H9 (cell line): ENCODE results near the gene SDK2. TPM values are rescaled to one million over a fixed set of nuclear protein-coding genes. Genes with fewer than 3 reads are reported as not detected.

Experiments used
- DNase-seq: peaks from one replicate; pipeline ENCODE4 v3.0.0-alpha.2; 2017
- H2AFZ ChIP-seq: one replicate; pipeline ENCODE4 v1.6.1; 2013; ENCODE audit warnings: mild to moderate bottlenecking, low read length, control low read depth, moderate library complexity
- H2AK5ac ChIP-seq: 2 replicates; pipeline ENCODE4 v1.6.1; 2013; ENCODE audit warnings: low read length, control low read depth, mixed read lengths; ENCODE audit not compliant: insufficient read length
- H2BK120ac ChIP-seq: one replicate; pipeline ENCODE4 v1.6.1; 2013; ENCODE audit warnings: low read depth, mild to moderate bottlenecking, low read length, control low read depth, inconsistent platforms; ENCODE audit not compliant: poor library complexity, severe bottlenecking
- H2BK12ac ChIP-seq: 2 replicates; pipeline ENCODE4 v1.6.1; 2013; ENCODE audit warnings: low read length, control low read depth, mixed read lengths, low read depth; ENCODE audit not compliant: insufficient read length
- H2BK15ac ChIP-seq: 2 replicates; pipeline ENCODE4 v1.6.1; 2013; ENCODE audit warnings: low read depth, low read length, control low read depth
- H2BK20ac ChIP-seq: one replicate; pipeline ENCODE4 v1.6.1; 2013; ENCODE audit warnings: low read depth, mild to moderate bottlenecking, low read length, control low read depth, inconsistent platforms; ENCODE audit not compliant: poor library complexity, severe bottlenecking
- H2BK5ac ChIP-seq: 2 replicates; pipeline ENCODE4 v1.6.1; 2013; ENCODE audit warnings: low read length, control low read depth, mixed read lengths; ENCODE audit not compliant: insufficient read length
- H3K14ac ChIP-seq: 2 replicates; pipeline ENCODE4 v1.6.1; 2013; ENCODE audit warnings: low read length, control low read depth; ENCODE audit not compliant: insufficient read depth
- H3K18ac ChIP-seq: 2 replicates; pipeline ENCODE4 v1.6.1; 2013; ENCODE audit warnings: low read depth, mild to moderate bottlenecking, mixed read lengths, low read length, control low read depth; ENCODE audit not compliant: insufficient read length
- H3K23ac ChIP-seq: 2 replicates; pipeline ENCODE4 v1.6.1; 2013; ENCODE audit warnings: low read length, control low read depth, mixed read lengths, low read depth; ENCODE audit not compliant: insufficient read length
- H3K23me2 ChIP-seq: 2 replicates; pipeline ENCODE4 v1.6.1; 2013; ENCODE audit warnings: low read depth, mild to moderate bottlenecking, mixed read lengths, low read length, control low read depth; ENCODE audit not compliant: insufficient read length, poor library complexity, severe bottlenecking
- H3K27ac ChIP-seq: 2 replicates; pipeline ENCODE4 v1.5.1; 2013; ENCODE audit warnings: low read length, control low read depth, mixed read lengths, low read depth; ENCODE audit not compliant: insufficient read length
- H3K27me3 ChIP-seq: 2 replicates; pipeline ENCODE4 v1.6.1; 2013; ENCODE audit warnings: low read length, control low read depth, inconsistent platforms; ENCODE audit not compliant: insufficient read depth
- H3K4ac ChIP-seq: 2 replicates; pipeline ENCODE4 v1.6.1; 2013; ENCODE audit warnings: low read depth, mild to moderate bottlenecking, control low read depth, inconsistent platforms, low read length, moderate library complexity
- H3K4me1 ChIP-seq: 2 replicates; pipeline ENCODE4 v1.6.1; 2013; ENCODE audit warnings: low read length, control low read depth, inconsistent platforms; ENCODE audit not compliant: insufficient read depth
- H3K4me2 ChIP-seq: 2 replicates; pipeline ENCODE4 v1.6.1; 2013; ENCODE audit warnings: low read length, control low read depth, mixed read lengths; ENCODE audit not compliant: insufficient read length, insufficient read depth
- H3K56ac ChIP-seq: 2 replicates; pipeline ENCODE4 v1.6.1; 2013; ENCODE audit warnings: low read depth, mild to moderate bottlenecking, mixed read lengths, low read length, control low read depth; ENCODE audit not compliant: insufficient read length
- H3K79me1 ChIP-seq: 2 replicates; pipeline ENCODE4 v1.6.1; 2013; ENCODE audit warnings: low read depth, mild to moderate bottlenecking, moderate library complexity, low read length, control low read depth, inconsistent platforms; ENCODE audit not compliant: insufficient read depth, poor library complexity, severe bottlenecking
- H3K79me2 ChIP-seq: 2 replicates; pipeline ENCODE4 v1.6.1; 2013; ENCODE audit warnings: low read length, control low read depth, inconsistent platforms; ENCODE audit not compliant: insufficient read depth
- H3K9ac ChIP-seq: 2 replicates; pipeline ENCODE4 v1.6.1; 2013; ENCODE audit warnings: low read length, control low read depth, mixed read lengths; ENCODE audit not compliant: insufficient read length; ENCODE audit errors: extremely low read depth
- H3K9me3 ChIP-seq: one replicate; pipeline ENCODE4 v1.6.1; 2013; ENCODE audit warnings: low read depth, low read length, inconsistent platforms; ENCODE audit not compliant: control insufficient read depth
- H3T11ph ChIP-seq: one replicate; pipeline ENCODE4 v1.6.1; 2013; ENCODE audit warnings: mild to moderate bottlenecking, low read length, control low read depth, inconsistent platforms
- H4K20me1 ChIP-seq: one replicate; pipeline ENCODE4 v1.6.1; 2013; ENCODE audit not compliant: control insufficient read depth, insufficient read length, insufficient read depth
- H4K5ac ChIP-seq: 2 replicates; pipeline ENCODE4 v1.6.1; 2013; ENCODE audit warnings: low read depth, mild to moderate bottlenecking, mixed read lengths, low read length, control low read depth; ENCODE audit not compliant: insufficient read length
- H4K8ac ChIP-seq: replicated peaks from 2 replicates; pipeline ENCODE4 v1.6.1; 2013; ENCODE audit warnings: low read length, control low read depth, mixed read lengths, low read depth; ENCODE audit not compliant: insufficient read length
- H4K91ac ChIP-seq: 2 replicates; pipeline ENCODE4 v1.6.1; 2013; ENCODE audit warnings: low read depth, mild to moderate bottlenecking, moderate library complexity, mixed read lengths, low read length, control low read depth; ENCODE audit not compliant: insufficient read length
- H3K27ac Mint-ChIP-seq, 3 experiments: 2 replicates in 2 of 3; 3 replicates in 1 of 3; pipeline ENCODE4 v1.8.0; 2020 to 2021; ENCODE audit warnings: mixed read lengths in 3 of 3, mild to moderate bottlenecking in 1 of 3, moderate library complexity in 1 of 3
- H3K27me3 Mint-ChIP-seq: 2 replicates; pipeline ENCODE4 v1.8.0; 2021; ENCODE audit warnings: low read depth, mild to moderate bottlenecking, moderate library complexity, mixed read lengths
- H3K36me3 Mint-ChIP-seq, 3 experiments: 2 replicates in 2 of 3; 3 replicates in 1 of 3; pipeline ENCODE4 v1.8.0; 2020 to 2021; ENCODE audit warnings: low read depth in 3 of 3, mixed read lengths in 3 of 3; ENCODE audit not compliant: insufficient read depth in 1 of 3
- H3K4me1 Mint-ChIP-seq, 2 experiments: 2 replicates each; pipeline ENCODE4 v1.8.0; 2020; ENCODE audit warnings: mixed read lengths in 2 of 2
- H3K4me3 Mint-ChIP-seq, 2 experiments: 2 replicates in 1 of 2; 3 replicates in 1 of 2; pipeline ENCODE4 v1.8.0; 2020 to 2021; ENCODE audit warnings: mild to moderate bottlenecking in 2 of 2, mixed read lengths in 2 of 2, moderate library complexity in 1 of 2
- H3K9me3 Mint-ChIP-seq, 2 experiments: 2 replicates in 1 of 2; 3 replicates in 1 of 2; pipeline ENCODE4 v1.8.0; 2020; ENCODE audit warnings: mild to moderate bottlenecking in 2 of 2, mixed read lengths in 2 of 2, moderate library complexity in 1 of 2
- WGBS: extraction: QIAGEN DNeasy Blood & Tissue Kit; methylation state at CpG from one replicate; pipeline ENCODE4 v1.1.7; 2013; ENCODE audit warnings: missing lambda C conversion rate, low lambda C conversion rate, mixed read lengths; ENCODE audit not compliant: insufficient read length; ENCODE audit errors: extremely low coverage; 5-methylcytosine and 5-hydroxymethylcytosine counted together
- total RNA-seq: library from RNA; stranded (reverse); gene quantifications from 2 replicates; pipeline ENCODE4 v1.2.1, GENCODE V29; 2021
- TF ChIP-seq, protein P1 (sequence below): fragments of 200-600 bp; sonication (generic); conservative IDR thresholded peaks from 3 replicates; pipeline ENCODE4 v1.8.0; 2021; ENCODE audit warnings: antibody characterized with exemption, mild to moderate bottlenecking

The SDK2 gene
- total RNA-seq, 1 experiment from 2014 or later, result 9.1 TPM

DNA sequence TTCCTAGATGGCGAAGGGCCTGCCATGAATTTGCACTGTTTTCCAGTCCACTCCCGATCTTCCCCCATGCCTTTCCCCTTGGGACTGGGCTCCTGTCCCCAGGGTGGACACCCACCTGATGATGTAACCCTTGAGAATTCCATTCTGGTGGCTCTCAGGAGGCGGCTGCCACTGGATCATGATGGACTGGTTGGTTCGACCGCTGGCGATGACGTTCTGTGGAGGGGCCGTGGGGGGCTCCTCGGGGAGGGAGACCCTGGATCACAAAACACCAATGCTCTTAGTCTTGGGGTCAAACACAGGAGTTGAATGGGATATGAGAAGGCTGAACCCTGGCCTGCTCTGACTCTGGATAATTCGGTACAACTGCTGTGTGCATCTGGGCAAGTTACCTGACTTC is 225.2 kb downstream of the SDK2 start:
- H4K8ac ChIP-seq, result no peak overlapping the region
- no peaks in the 10 kb centered on the region for H3K9me3 Mint-ChIP-seq

More for the DNA sequence above, 225.2 kb downstream of the SDK2 start:
- Histone ChIP-seq H3K4ac (no peak overlapping the region), H3K4me1 (no peaks in the 10 kb centered on the region), H2BK20ac (no peak overlapping the region), H2BK12ac (no peak overlapping the region), H3K56ac (no peak overlapping the region), H3K9ac (no peak overlapping the region), H3K23ac (no peak overlapping the region), H2AK5ac (no peak overlapping the region), H2BK5ac (no peak overlapping the region), H3K27ac (no peak overlapping the region), H3K4me2 (no peak overlapping the region), H3K79me2 (no peaks in the 10 kb centered on the region), H3K14ac (no peak overlapping the region; the same call in 1 of the 2 replicates), H3K23me2 (no peaks in the 10 kb centered on the region), H3K27me3 (no peaks in the 10 kb centered on the region), H2BK120ac (no peak overlapping the region), H2BK15ac (no peak overlapping the region), H3K9me3 (no peaks in the 10 kb centered on the region), H4K20me1 (no peaks in the 10 kb centered on the region), H2AFZ (no peak overlapping the region), H3K79me1 (no peaks in the 10 kb centered on the region), H3T11ph (no peak overlapping the region), H4K5ac (no peak overlapping the region), H4K91ac (no peak overlapping the region), H3K18ac (no peak overlapping the region)
- Mint-ChIP-seq H3K36me3 (peaks cover 0 to 59% (median 11%) of the 10 kb centered on the region in 3 experiments; a peak in 4 of 7 replicates), H3K4me1 (no peaks in the 10 kb centered on the region), H3K27ac (no peak overlapping the region; a peak in 1 of 7 replicates), H3K4me3 (no peak overlapping the region), H3K27me3 (no peaks in the 10 kb centered on the region)
- no CpG with 5 or more reads among the region's 10 CpGs for WGBS
- TF ChIP-seq, protein P1, sequence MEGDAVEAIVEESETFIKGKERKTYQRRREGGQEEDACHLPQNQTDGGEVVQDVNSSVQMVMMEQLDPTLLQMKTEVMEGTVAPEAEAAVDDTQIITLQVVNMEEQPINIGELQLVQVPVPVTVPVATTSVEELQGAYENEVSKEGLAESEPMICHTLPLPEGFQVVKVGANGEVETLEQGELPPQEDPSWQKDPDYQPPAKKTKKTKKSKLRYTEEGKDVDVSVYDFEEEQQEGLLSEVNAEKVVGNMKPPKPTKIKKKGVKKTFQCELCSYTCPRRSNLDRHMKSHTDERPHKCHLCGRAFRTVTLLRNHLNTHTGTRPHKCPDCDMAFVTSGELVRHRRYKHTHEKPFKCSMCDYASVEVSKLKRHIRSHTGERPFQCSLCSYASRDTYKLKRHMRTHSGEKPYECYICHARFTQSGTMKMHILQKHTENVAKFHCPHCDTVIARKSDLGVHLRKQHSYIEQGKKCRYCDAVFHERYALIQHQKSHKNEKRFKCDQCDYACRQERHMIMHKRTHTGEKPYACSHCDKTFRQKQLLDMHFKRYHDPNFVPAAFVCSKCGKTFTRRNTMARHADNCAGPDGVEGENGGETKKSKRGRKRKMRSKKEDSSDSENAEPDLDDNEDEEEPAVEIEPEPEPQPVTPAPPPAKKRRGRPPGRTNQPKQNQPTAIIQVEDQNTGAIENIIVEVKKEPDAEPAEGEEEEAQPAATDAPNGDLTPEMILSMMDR, result no peak
- DNase-seq, result no peak
